HEK293 (cell line): ENCODE results near the gene QRICH1.

Experiments
- REST ChIP-seq: fragments of 450-650 bp; formaldehyde crosslinking; IDR thresholded peaks from 2 replicates; pipeline ENCODE4 v1.5.1; 2016; ENCODE audit warnings: missing biosample characterization, missing genetic modification characterization
- ZBTB7A ChIP-seq: fragments of 450-650 bp; formaldehyde crosslinking; IDR thresholded peaks from 2 replicates; pipeline ENCODE4 v1.5.1; 2016; ENCODE audit warnings: low read depth, missing biosample characterization, missing genetic modification characterization
- ZFP3 ChIP-seq: fragments of 450-650 bp; formaldehyde crosslinking; IDR thresholded peaks from 2 replicates; pipeline ENCODE4 v1.5.1; 2016; ENCODE audit warnings: low read depth, missing biosample characterization, missing genetic modification characterization
- ZNF274 ChIP-seq, 2 experiments: fragments of 200-500 bp in 1 of 2; fragments of 450-650 bp in 1 of 2; sonication (Bioruptor generic) in 1 of 2; formaldehyde crosslinking in 1 of 2; IDR thresholded peaks; 2 replicates each; pipeline versions ENCODE4 v1.5.1 to v1.6.1; 2014 to 2016; ENCODE audit warnings: borderline replicate concordance in 1 of 2, inconsistent platforms in 1 of 2, low read length in 1 of 2, missing biosample characterization in 1 of 2, missing genetic modification characterization in 1 of 2
- ZNF48 ChIP-seq: fragments of 450-650 bp; formaldehyde crosslinking; IDR thresholded peaks from 2 replicates; pipeline ENCODE4 v1.5.1; 2016; ENCODE audit warnings: missing biosample characterization, missing genetic modification characterization
- ZNF549 ChIP-seq: fragments of 450-650 bp; IDR thresholded peaks from 2 replicates; pipeline ENCODE4 v1.5.1; 2018; ENCODE audit warnings: missing biosample characterization, missing genetic modification characterization, mild to moderate bottlenecking, inconsistent platforms, moderate library complexity
- ZNF623 ChIP-seq: fragments of 450-650 bp; formaldehyde crosslinking; IDR thresholded peaks from 2 replicates; pipeline ENCODE4 v1.5.1; 2016; ENCODE audit warnings: missing biosample characterization, missing genetic modification characterization
- TF ChIP-seq, protein P1 (sequence below): fragments of 450-650 bp; formaldehyde crosslinking; IDR thresholded peaks from 2 replicates; pipeline ENCODE4 v1.5.1; 2016; ENCODE audit warnings: missing biosample characterization, missing genetic modification characterization
- TF ChIP-seq, protein P2 (sequence below): fragments of 450-650 bp; formaldehyde crosslinking; IDR thresholded peaks from 2 replicates; pipeline ENCODE4 v1.5.1; 2016; ENCODE audit warnings: missing biosample characterization, missing genetic modification characterization

- TF ChIP-seq ZNF274 (IDR thresholded peaks at IDR 0.05; ENCODE audit: low read length) (no peak), ZNF274 (tag by site-specific recombination; IDR thresholded peaks at IDR 0.05; ENCODE audit: borderline replicate concordance) (no peak), ZNF48 (tag by site-specific recombination) (no peak), ZBTB7A (tag by site-specific recombination) (no peak), ZFP3 (no peak), ZNF549 (tag by site-specific recombination) (no peak), REST (no peak), ZNF623 (tag by site-specific recombination) (no peak)
- TF ChIP-seq, protein P1, sequence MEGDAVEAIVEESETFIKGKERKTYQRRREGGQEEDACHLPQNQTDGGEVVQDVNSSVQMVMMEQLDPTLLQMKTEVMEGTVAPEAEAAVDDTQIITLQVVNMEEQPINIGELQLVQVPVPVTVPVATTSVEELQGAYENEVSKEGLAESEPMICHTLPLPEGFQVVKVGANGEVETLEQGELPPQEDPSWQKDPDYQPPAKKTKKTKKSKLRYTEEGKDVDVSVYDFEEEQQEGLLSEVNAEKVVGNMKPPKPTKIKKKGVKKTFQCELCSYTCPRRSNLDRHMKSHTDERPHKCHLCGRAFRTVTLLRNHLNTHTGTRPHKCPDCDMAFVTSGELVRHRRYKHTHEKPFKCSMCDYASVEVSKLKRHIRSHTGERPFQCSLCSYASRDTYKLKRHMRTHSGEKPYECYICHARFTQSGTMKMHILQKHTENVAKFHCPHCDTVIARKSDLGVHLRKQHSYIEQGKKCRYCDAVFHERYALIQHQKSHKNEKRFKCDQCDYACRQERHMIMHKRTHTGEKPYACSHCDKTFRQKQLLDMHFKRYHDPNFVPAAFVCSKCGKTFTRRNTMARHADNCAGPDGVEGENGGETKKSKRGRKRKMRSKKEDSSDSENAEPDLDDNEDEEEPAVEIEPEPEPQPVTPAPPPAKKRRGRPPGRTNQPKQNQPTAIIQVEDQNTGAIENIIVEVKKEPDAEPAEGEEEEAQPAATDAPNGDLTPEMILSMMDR (tag by site-specific recombination): no peak
- TF ChIP-seq, protein P2, sequence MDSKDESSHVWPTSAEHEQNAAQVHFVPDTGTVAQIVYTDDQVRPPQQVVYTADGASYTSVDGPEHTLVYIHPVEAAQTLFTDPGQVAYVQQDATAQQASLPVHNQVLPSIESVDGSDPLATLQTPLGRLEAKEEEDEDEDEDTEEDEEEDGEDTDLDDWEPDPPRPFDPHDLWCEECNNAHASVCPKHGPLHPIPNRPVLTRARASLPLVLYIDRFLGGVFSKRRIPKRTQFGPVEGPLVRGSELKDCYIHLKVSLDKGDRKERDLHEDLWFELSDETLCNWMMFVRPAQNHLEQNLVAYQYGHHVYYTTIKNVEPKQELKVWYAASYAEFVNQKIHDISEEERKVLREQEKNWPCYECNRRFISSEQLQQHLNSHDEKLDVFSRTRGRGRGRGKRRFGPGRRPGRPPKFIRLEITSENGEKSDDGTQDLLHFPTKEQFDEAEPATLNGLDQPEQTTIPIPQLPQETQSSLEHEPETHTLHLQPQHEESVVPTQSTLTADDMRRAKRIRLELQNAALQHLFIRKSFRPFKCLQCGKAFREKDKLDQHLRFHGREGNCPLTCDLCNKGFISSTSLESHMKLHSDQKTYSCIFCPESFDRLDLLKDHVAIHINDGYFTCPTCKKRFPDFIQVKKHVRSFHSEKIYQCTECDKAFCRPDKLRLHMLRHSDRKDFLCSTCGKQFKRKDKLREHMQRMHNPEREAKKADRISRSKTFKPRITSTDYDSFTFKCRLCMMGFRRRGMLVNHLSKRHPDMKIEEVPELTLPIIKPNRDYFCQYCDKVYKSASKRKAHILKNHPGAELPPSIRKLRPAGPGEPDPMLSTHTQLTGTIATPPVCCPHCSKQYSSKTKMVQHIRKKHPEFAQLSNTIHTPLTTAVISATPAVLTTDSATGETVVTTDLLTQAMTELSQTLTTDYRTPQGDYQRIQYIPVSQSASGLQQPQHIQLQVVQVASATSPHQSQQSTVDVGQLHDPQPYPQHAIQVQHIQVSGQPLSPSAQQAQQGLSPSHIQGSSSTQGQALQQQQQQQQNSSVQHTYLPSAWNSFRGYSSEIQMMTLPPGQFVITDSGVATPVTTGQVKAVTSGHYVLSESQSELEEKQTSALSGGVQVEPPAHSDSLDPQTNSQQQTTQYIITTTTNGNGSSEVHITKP (tag by site-specific recombination): no peak
Observed at GRCh38 chr3:49005303-49005680, 88.6 kb downstream of the QRICH1 start.
